IMR-90 (cell line): ENCODE data around the gene STRA8. TPM values are rescaled to one million over a fixed set of nuclear protein-coding genes. Genes with fewer than 3 reads are reported as not detected.

Source experiments
- ATAC-seq: fragments of 200-7000 bp; cut with Tn5 transposase; 2 replicates; pipeline ENCODE4 v1.9.1; 2020; ENCODE audit warnings: low read depth, mild to moderate bottlenecking, moderate library complexity
- BruUV-seq: library from RNA; stranded (reverse); fragments of 400-500 nt; replicated peaks from 2 replicates; lab custom pipeline; 2021; lab: Mats Ljungman, UMichigan
- CTCF ChIA-PET: fragments of 300-600 bp; formaldehyde crosslinking; extraction: SDS; loops from one replicate; lab custom pipeline; 2021; ENCODE audit warnings: antibody characterized with exemption; lab: Yijun Ruan, JAX
- POLR2A ChIA-PET: fragments of 300-600 bp; sonication (Branson Sonifier 250); formaldehyde crosslinking; loops from one replicate; lab custom pipeline; 2022; ENCODE audit warnings: antibody characterized with exemption; ENCODE audit not compliant: unreplicated experiment; lab: Charles Lee
- DNase-seq: peaks from one replicate; pipeline ENCODE4 v3.0.0; 2013
- H2AFZ ChIP-seq: replicated peaks from 2 replicates; pipeline ENCODE3; 2013; ENCODE audit warnings: low read length, mild to moderate bottlenecking; ENCODE audit not compliant: poor library complexity
- H2AK5ac ChIP-seq: 2 replicates; pipeline ENCODE4 v1.6.1; 2013; ENCODE audit warnings: low read depth, low read length, inconsistent platforms
- H2AK9ac ChIP-seq: replicated peaks from 2 replicates; pipeline ENCODE3; 2013; ENCODE audit warnings: mild to moderate bottlenecking, low read depth, low read length, moderate library complexity; ENCODE audit not compliant: poor library complexity
- H2BK120ac ChIP-seq: 2 replicates; pipeline ENCODE4 v1.6.1; 2013; ENCODE audit warnings: low read depth, low read length, inconsistent platforms
- H2BK15ac ChIP-seq: 3 replicates; pipeline ENCODE4 v1.6.1; 2013; ENCODE audit warnings: low read depth, low read length, inconsistent platforms
- H2BK20ac ChIP-seq: 2 replicates; pipeline ENCODE4 v1.6.1; 2013; ENCODE audit warnings: low read depth, mild to moderate bottlenecking, inconsistent platforms, low read length, moderate library complexity
- H2BK5ac ChIP-seq: 2 replicates; pipeline ENCODE4 v1.6.1; 2013; ENCODE audit warnings: mild to moderate bottlenecking, low read depth, low read length, inconsistent platforms; ENCODE audit not compliant: poor library complexity, severe bottlenecking
- H3K14ac ChIP-seq: replicated peaks from 2 replicates; pipeline ENCODE4 v1.6.1; 2013; ENCODE audit warnings: low read depth, low read length, inconsistent platforms
- H3K18ac ChIP-seq: 2 replicates; pipeline ENCODE4 v1.6.1; 2013; ENCODE audit warnings: low read depth, low read length, control low read depth
- H3K23ac ChIP-seq: 2 replicates; pipeline ENCODE4 v1.6.1; 2013; ENCODE audit warnings: low read depth, low read length, inconsistent platforms
- H3K27ac ChIP-seq: 2 replicates; pipeline ENCODE4 v1.5.1; 2013; ENCODE audit warnings: mild to moderate bottlenecking, control low read depth, low read length; ENCODE audit not compliant: insufficient read depth
- H3K27me3 ChIP-seq: 2 replicates; pipeline ENCODE4 v1.6.1; 2013; ENCODE audit warnings: low read length; ENCODE audit not compliant: control insufficient read depth, insufficient read depth
- H3K36me3 ChIP-seq: 2 replicates; pipeline ENCODE4 v1.6.1; 2013; ENCODE audit warnings: low read length, mixed read lengths; ENCODE audit not compliant: control insufficient read depth, insufficient read depth
- H3K4ac ChIP-seq: 2 replicates; pipeline ENCODE4 v1.6.1; 2013; ENCODE audit warnings: low read depth, low read length, inconsistent platforms
- H3K4me1 ChIP-seq: 2 replicates; pipeline ENCODE4 v1.6.1; 2013; ENCODE audit warnings: low read length, mixed read lengths; ENCODE audit not compliant: control insufficient read depth, insufficient read depth
- H3K4me2 ChIP-seq: 2 replicates; pipeline ENCODE4 v1.6.1; 2013; ENCODE audit warnings: low read depth, mild to moderate bottlenecking, control low read depth, low read length, moderate library complexity
- H3K4me3 ChIP-seq: 2 replicates; pipeline ENCODE4 v1.5.1; 2013; ENCODE audit warnings: low read depth, mild to moderate bottlenecking, control low read depth, low read length, moderate library complexity; ENCODE audit not compliant: insufficient read depth
- H3K56ac ChIP-seq: 2 replicates; pipeline ENCODE4 v1.6.1; 2013; ENCODE audit warnings: low read length, inconsistent platforms; ENCODE audit not compliant: insufficient read depth; ENCODE audit errors: extremely low read depth
- H3K79me1 ChIP-seq, 2 experiments: 2 replicates each; pipeline ENCODE4 v1.6.1; 2013; ENCODE audit warnings: low read length in 2 of 2, inconsistent platforms in 1 of 2, low read depth in 1 of 2
- H3K9ac ChIP-seq: 2 replicates; pipeline ENCODE4 v1.6.1; 2013; ENCODE audit warnings: low read depth, low read length, control low read depth
- H3K9me1 ChIP-seq: 2 replicates; pipeline ENCODE4 v1.6.1; 2013; ENCODE audit warnings: low read length, inconsistent platforms; ENCODE audit not compliant: insufficient read depth
- H3K9me3 ChIP-seq: 2 replicates; pipeline ENCODE4 v1.6.1; 2013; ENCODE audit warnings: low read length; ENCODE audit not compliant: control insufficient read depth, insufficient read depth
- H4K20me1 ChIP-seq: 2 replicates; pipeline ENCODE4 v1.6.1; 2013; ENCODE audit warnings: low read length, inconsistent platforms; ENCODE audit not compliant: insufficient read depth
- H4K5ac ChIP-seq: 2 replicates; pipeline ENCODE4 v1.6.1; 2013; ENCODE audit warnings: mild to moderate bottlenecking, low read depth, low read length, control low read depth
- H4K8ac ChIP-seq, 2 experiments: 2 replicates each; pipeline ENCODE4 v1.6.1; 2013; ENCODE audit warnings: low read depth in 2 of 2, low read length in 2 of 2, control low read depth in 1 of 2, inconsistent platforms in 1 of 2
- H4K91ac ChIP-seq: 2 replicates; pipeline ENCODE4 v1.6.1; 2013; ENCODE audit warnings: low read depth, low read length, inconsistent platforms; ENCODE audit not compliant: insufficient read depth
- BHLHE40 ChIP-seq: fragments of 150-350 bp; IDR thresholded peaks from 2 replicates; pipeline ENCODE4 v1.6.1; 2016; ENCODE audit warnings: mild to moderate bottlenecking, low read depth, low read length
- CEBPB ChIP-seq: IDR thresholded peaks from 2 replicates; pipeline ENCODE4 v1.6.1; 2012; ENCODE audit warnings: low read depth, low read length, improper control_type of control experiment
- FOS ChIP-seq: fragments of 150-350 bp; IDR thresholded peaks from 2 replicates; pipeline ENCODE4 v1.6.1; 2016; ENCODE audit warnings: low read depth, low read length
- MAFK ChIP-seq: IDR thresholded peaks from 2 replicates; pipeline ENCODE4 v1.6.1; 2012; ENCODE audit warnings: low read depth, low read length, improper control_type of control experiment
- MAZ ChIP-seq: IDR thresholded peaks from 2 replicates; pipeline ENCODE4 v1.6.1; 2012; ENCODE audit warnings: low read depth, mild to moderate bottlenecking, low read length, improper control_type of control experiment, moderate library complexity, borderline replicate concordance
- MXI1 ChIP-seq: IDR thresholded peaks from 2 replicates; pipeline ENCODE4 v1.6.1; 2012; ENCODE audit warnings: low read depth, mild to moderate bottlenecking, low read length, moderate library complexity, borderline replicate concordance
- NFE2L2 ChIP-seq: fragments of 150-350 bp; IDR thresholded peaks from 2 replicates; pipeline ENCODE4 v1.6.1; 2016; ENCODE audit warnings: low read depth, mild to moderate bottlenecking, low read length
- POLR2A ChIP-seq: IDR thresholded peaks from 2 replicates; pipeline ENCODE4 v1.6.1; 2012; ENCODE audit warnings: mild to moderate bottlenecking, low read depth, low read length
- RAD21 ChIP-seq: IDR thresholded peaks from 2 replicates; pipeline ENCODE4 v1.6.1; 2012; ENCODE audit warnings: low read length, improper control_type of control experiment
- RCOR1 ChIP-seq: IDR thresholded peaks from 2 replicates; pipeline ENCODE4 v1.6.1; 2012; ENCODE audit warnings: mild to moderate bottlenecking, low read length, improper control_type of control experiment; ENCODE audit not compliant: insufficient replicate concordance
- RFX5 ChIP-seq: IDR thresholded peaks from 2 replicates; pipeline ENCODE4 v1.8.0; 2012; ENCODE audit warnings: low read depth, mild to moderate bottlenecking, low read length, moderate library complexity
- SMC3 ChIP-seq: fragments of 150-350 bp; IDR thresholded peaks from 2 replicates; pipeline ENCODE4 v1.6.1; 2016; ENCODE audit warnings: low read depth, mild to moderate bottlenecking, antibody characterized with exemption, low read length, moderate library complexity
- WGBS, 2 experiments: methylation state at CpG; one replicate each; pipeline versions ENCODE4 v1.1.5 to v1.1.7; 2013; ENCODE audit warnings: missing lambda C conversion rate in 2 of 2; ENCODE audit not compliant: insufficient read length in 1 of 2; ENCODE audit errors: extremely low coverage in 2 of 2; 5-methylcytosine and 5-hydroxymethylcytosine counted together
- dilution Hi-C: fragments of 300-500 bp; cut with HindIII; formaldehyde crosslinking; loops from one replicate; pipeline ENCODE4 v1.14.3; 2018; ENCODE audit warnings: low sequenced_read_pairs; ENCODE audit not compliant: unreplicated experiment
- in situ Hi-C: fragments of 300-500 bp; cut with MboI; formaldehyde crosslinking; loops from 3 replicates; pipeline ENCODE4 v1.14.3; 2019; ENCODE audit warnings: low sequenced_read_pairs, inconsistent platforms, mixed read lengths
- intact Hi-C: fragments of 100-400 bp; cut with micrococcal nuclease; formaldehyde crosslinking; loops from 2 replicates; pipeline ENCODE4 v1.10.0; 2022
- polyA plus RNA-seq, 3 experiments: library from polyadenylated mRNA; depleted of rRNA; stranded (reverse); fragments of >200 nt; gene quantifications; 2 replicates each; pipeline ENCODE4 v1.2.3, GENCODE V29; 2012; ENCODE audit warnings: low replicate concordance in 1 of 3
- total RNA-seq: library from RNA; depleted of rRNA; stranded (reverse); fragments of >200 nt; gene quantifications from 2 replicates; pipeline ENCODE4 v1.2.3, GENCODE V29; 2012
- TF ChIP-seq, protein P1 (sequence below): fragments of 150-350 bp; IDR thresholded peaks from 2 replicates; pipeline ENCODE4 v1.6.1; 2016; ENCODE audit warnings: low read depth, mild to moderate bottlenecking, low read length, moderate library complexity, borderline replicate concordance
- TF ChIP-seq, protein P2 (sequence below): conservative IDR thresholded peaks from 2 replicates; pipeline ENCODE4 v1.5.1; 2012; ENCODE audit warnings: mild to moderate bottlenecking, low read depth, low read length, improper control_type of control experiment
- TF ChIP-seq, protein P3 (sequence below): fragments of 150-350 bp; IDR thresholded peaks from 2 replicates; pipeline ENCODE4 v1.6.1; 2017; ENCODE audit warnings: mild to moderate bottlenecking, antibody characterized with exemption, low read length, low read depth

The STRA8 gene
- total and polyA plus RNA-seq, 2 of the 4 experiments (the other 2 are of a cell fraction) = not detected

DNA sequence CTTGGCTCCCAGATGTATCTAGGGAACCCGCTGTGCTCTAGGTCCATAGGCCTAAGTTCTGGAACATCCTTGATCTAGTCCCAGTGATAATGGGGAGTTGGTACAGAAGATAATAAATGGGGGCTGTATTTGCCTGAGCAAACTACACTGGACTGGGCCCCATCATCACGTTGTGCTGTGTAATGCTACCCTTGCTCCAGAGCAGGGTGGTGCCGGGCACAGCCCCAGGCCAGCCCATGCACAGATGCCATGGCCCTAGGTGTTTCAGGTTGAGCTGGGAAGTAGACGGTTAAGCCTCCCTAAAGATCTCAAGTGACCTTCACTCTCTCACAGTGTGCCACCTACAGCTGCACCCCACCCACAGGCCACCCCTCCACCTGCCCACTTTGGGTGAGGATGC, 53.2 kb downstream of the STRA8 start:
- Histone ChIP-seq H2BK5ac (no peak overlapping the region), H4K5ac (no peak overlapping the region), H3K9me1 (no peaks in the 10 kb centered on the region; the same call in 1 of the 2 replicates), H3K14ac (no peak overlapping the region), H2BK20ac (no peak overlapping the region), H3K79me1 (no peaks in the 10 kb centered on the region), H2AK9ac (no peak overlapping the region), H2BK15ac (no peak overlapping the region), H3K27ac (no peak overlapping the region), H2AFZ (no peak overlapping the region), H3K18ac (no peak overlapping the region), H3K9me3 (no peaks in the 10 kb centered on the region), H3K9ac (no peak overlapping the region), H3K27me3 (no peaks in the 10 kb centered on the region), H3K56ac (no peak overlapping the region), H3K4me2 (no peak overlapping the region), H3K36me3 (no peaks in the 10 kb centered on the region), H3K4me1 (no peaks in the 10 kb centered on the region), H4K20me1 (no peaks in the 10 kb centered on the region), H4K91ac (no peak overlapping the region), H3K4me3 (no peak overlapping the region), H3K4ac (no peak overlapping the region), H2BK120ac (no peak overlapping the region), H2AK5ac (no peak overlapping the region), H4K8ac (no peak overlapping the region), H3K23ac (no peak overlapping the region)
- ChIA-PET CTCF (no interaction called here), POLR2A (no interaction called here)
- intact Hi-C loops (no loop called here), in situ Hi-C loops (no loop called here), dilution Hi-C loops (no loop called here)
- TF ChIP-seq RCOR1 (no peak), SMC3 (no peak), POLR2A (no peak), MXI1 (no peak), MAZ (no peak), RFX5 (no peak), BHLHE40 (no peak), MAFK (no peak), NFE2L2 (no peak), RAD21 (no peak), FOS (no peak), CEBPB (no peak)
- TF ChIP-seq, protein P1, sequence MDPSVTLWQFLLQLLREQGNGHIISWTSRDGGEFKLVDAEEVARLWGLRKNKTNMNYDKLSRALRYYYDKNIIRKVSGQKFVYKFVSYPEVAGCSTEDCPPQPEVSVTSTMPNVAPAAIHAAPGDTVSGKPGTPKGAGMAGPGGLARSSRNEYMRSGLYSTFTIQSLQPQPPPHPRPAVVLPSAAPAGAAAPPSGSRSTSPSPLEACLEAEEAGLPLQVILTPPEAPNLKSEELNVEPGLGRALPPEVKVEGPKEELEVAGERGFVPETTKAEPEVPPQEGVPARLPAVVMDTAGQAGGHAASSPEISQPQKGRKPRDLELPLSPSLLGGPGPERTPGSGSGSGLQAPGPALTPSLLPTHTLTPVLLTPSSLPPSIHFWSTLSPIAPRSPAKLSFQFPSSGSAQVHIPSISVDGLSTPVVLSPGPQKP = no peak
- TF ChIP-seq, protein P2, sequence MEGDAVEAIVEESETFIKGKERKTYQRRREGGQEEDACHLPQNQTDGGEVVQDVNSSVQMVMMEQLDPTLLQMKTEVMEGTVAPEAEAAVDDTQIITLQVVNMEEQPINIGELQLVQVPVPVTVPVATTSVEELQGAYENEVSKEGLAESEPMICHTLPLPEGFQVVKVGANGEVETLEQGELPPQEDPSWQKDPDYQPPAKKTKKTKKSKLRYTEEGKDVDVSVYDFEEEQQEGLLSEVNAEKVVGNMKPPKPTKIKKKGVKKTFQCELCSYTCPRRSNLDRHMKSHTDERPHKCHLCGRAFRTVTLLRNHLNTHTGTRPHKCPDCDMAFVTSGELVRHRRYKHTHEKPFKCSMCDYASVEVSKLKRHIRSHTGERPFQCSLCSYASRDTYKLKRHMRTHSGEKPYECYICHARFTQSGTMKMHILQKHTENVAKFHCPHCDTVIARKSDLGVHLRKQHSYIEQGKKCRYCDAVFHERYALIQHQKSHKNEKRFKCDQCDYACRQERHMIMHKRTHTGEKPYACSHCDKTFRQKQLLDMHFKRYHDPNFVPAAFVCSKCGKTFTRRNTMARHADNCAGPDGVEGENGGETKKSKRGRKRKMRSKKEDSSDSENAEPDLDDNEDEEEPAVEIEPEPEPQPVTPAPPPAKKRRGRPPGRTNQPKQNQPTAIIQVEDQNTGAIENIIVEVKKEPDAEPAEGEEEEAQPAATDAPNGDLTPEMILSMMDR = no peak
- TF ChIP-seq, protein P3, sequence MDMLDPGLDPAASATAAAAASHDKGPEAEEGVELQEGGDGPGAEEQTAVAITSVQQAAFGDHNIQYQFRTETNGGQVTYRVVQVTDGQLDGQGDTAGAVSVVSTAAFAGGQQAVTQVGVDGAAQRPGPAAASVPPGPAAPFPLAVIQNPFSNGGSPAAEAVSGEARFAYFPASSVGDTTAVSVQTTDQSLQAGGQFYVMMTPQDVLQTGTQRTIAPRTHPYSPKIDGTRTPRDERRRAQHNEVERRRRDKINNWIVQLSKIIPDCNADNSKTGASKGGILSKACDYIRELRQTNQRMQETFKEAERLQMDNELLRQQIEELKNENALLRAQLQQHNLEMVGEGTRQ = no peak
- no TSS peak for BruUV-seq
- no peak for DNase-seq
- WGBS, 2 experiments = 100% methylated on average over 1 of the region's 4 CpGs; no CpG with 5 or more reads in 1 of the 2 experiments
- no peak for ATAC-seq
